Lung (tissue), 12 donors: Measurements from ENCODE around the gene TPI1. TPM values are rescaled to one million over a fixed set of nuclear protein-coding genes. Genes with fewer than 3 reads are reported as not detected.

Source experiments
- ATAC-seq: fragments of 200-7000 bp; cut with Tn5 transposase; one replicate; pipeline ENCODE4 v1.9.1; 2020; ENCODE audit warnings: moderate number of reproducible peaks; ENCODE audit not compliant: insufficient read depth, low FRiP score
- DNase-seq, 3 donors: peaks; one replicate each; pipeline ENCODE4 v3.0.0-alpha.2; 2013 to 2017
- H3K27ac ChIP-seq, 2 donors: one replicate each; pipeline ENCODE4 v1.5.1; 2013; ENCODE audit warnings: mild to moderate bottlenecking in 2 of 2, moderate library complexity in 2 of 2, control low read depth in 1 of 2, inconsistent platforms in 1 of 2, low read depth in 1 of 2, low read length in 1 of 2
- H3K27me3 ChIP-seq, 3 donors: one replicate each; pipeline ENCODE4 v1.5.1; 2013; ENCODE audit warnings: low read length in 2 of 3; ENCODE audit not compliant: control insufficient read depth in 3 of 3, insufficient read depth in 3 of 3
- H3K36me3 ChIP-seq, 4 donors: one replicate each; pipeline ENCODE4 v1.5.1; 2013; ENCODE audit warnings: low read length in 4 of 4, mild to moderate bottlenecking in 1 of 4, moderate library complexity in 1 of 4; ENCODE audit not compliant: control insufficient read depth in 4 of 4, insufficient read depth in 4 of 4
- H3K4me1 ChIP-seq, 5 donors: one replicate each; pipeline ENCODE4 v1.5.1; 2013; ENCODE audit warnings: low read length in 5 of 5, mild to moderate bottlenecking in 2 of 5, moderate library complexity in 1 of 5; ENCODE audit not compliant: control insufficient read depth in 5 of 5, insufficient read depth in 5 of 5
- H3K4me3 ChIP-seq: one replicate; pipeline ENCODE4 v1.5.1; 2013; ENCODE audit warnings: mild to moderate bottlenecking, control low read depth, moderate library complexity
- H3K9ac ChIP-seq, 2 donors: one replicate each; pipeline ENCODE4 v1.5.1; 2013; ENCODE audit warnings: low read length in 2 of 2, control low read depth in 1 of 2; ENCODE audit not compliant: insufficient read depth in 1 of 2
- H3K9me3 ChIP-seq, 4 donors: one replicate each; pipeline ENCODE4 v1.5.1; 2013; ENCODE audit warnings: low read length in 3 of 4, mild to moderate bottlenecking in 1 of 4, moderate library complexity in 1 of 4; ENCODE audit not compliant: control insufficient read depth in 4 of 4, insufficient read depth in 3 of 4
- CTCF ChIP-seq: IDR thresholded peaks from 2 replicates; pipeline ENCODE4 v1.5.1; 2012; ENCODE audit warnings: mild to moderate bottlenecking; ENCODE audit errors: control extremely low read depth, extremely low read depth
- WGBS, 2 donors: extraction: QIAGEN DNeasy Blood & Tissue Kit; methylation state at CpG; one replicate each; pipeline ENCODE4 v1.1.7; 2013; 5-methylcytosine and 5-hydroxymethylcytosine counted together
- polyA plus RNA-seq, 2 donors: library from polyadenylated mRNA; stranded (reverse); fragments of 200-250 nt; gene quantifications; one replicate each; pipeline ENCODE4 v1.2.1, GENCODE V29; 2013
- total RNA-seq, 2 donors: library from RNA; depleted of rRNA in 1 of 2; stranded (reverse); fragments of >200 nt in 1 of 2; gene quantifications; one replicate each; pipeline ENCODE4 v1.2.1, GENCODE V29; 2014 to 2021
- donor health status: control.
- donor health status: control.
- donor health status: Bipolar disorder and iron deficiency.
- donor health status: healthy.
- donor health status: DM: yes; HTN: yes; CAD: no.

Gene TPI1
- total and polyA plus RNA-seq, 4 donors = 256 to 1,097 (median 435) TPM

- ATAC-seq (no peak), DNase-seq (no peak)
- Histone ChIP-seq H3K9ac (no peak overlapping the region), H3K4me1 (no peaks in the 10 kb centered on the region), H3K4me3 (no peak overlapping the region), H3K36me3 (peaks cover 0 to 19% (median 10%) of the 10 kb centered on the region in 4 donors), H3K9me3 (no peaks in the 10 kb centered on the region), H3K27me3 (no peaks in the 10 kb centered on the region), H3K27ac (no peak overlapping the region)
- no peak for TF ChIP-seq CTCF
- 86 to 90% methylated on average over 10 of the region's 10 CpGs for WGBS, 2 donors
Observed at GRCh38 chr12:6839482-6840201, 27.7 kb upstream of the TPI1 start.

- no peak for ATAC-seq
- peaks cover 0 to 19% (median 10%) of the 10 kb centered on the region in 4 donors for H3K36me3 ChIP-seq
- no peaks in the 10 kb centered on the region for H3K27me3 ChIP-seq
- no peak for DNase-seq
- no peaks in the 10 kb centered on the region for H3K9me3 ChIP-seq
- H3K4me3 ChIP-seq = no peak overlapping the region
- 86 to 100% methylated on average over 1 of the region's 1 CpG for WGBS, 2 donors
- H3K9ac ChIP-seq = no peak overlapping the region
- no peak for TF ChIP-seq CTCF
- no peak overlapping the region for H3K27ac ChIP-seq
- H3K4me1 ChIP-seq = no peaks in the 10 kb centered on the region
Observed at GRCh38 chr12:6840330-6840729, 27.0 kb upstream of the TPI1 start.

GRCh38 chr12:6840761-6841515 lies 26.4 kb upstream of the TPI1 start, which contains the start of gene GNB3:
GNB3 (plus strand) TSS chr12:6840925; CDS start chr12:6841288, 363 bp downstream.
- H3K9ac ChIP-seq = no peak within 1 kb of the TSS
- no peaks in the 10 kb centered on the region for H3K4me1 ChIP-seq
- no peaks in the 10 kb centered on the region for H3K27me3 ChIP-seq
- no peak for TF ChIP-seq CTCF
- no peak for DNase-seq
- WGBS, 2 donors = 69 to 77% methylated on average over 24 of the region's 24 CpGs
- peaks cover 0 to 21% (median 11%) of the 10 kb centered on the region in 4 donors for H3K36me3 ChIP-seq
- no peaks in the 10 kb centered on the region for H3K9me3 ChIP-seq
- no peak within 1 kb of the TSS for H3K4me3 ChIP-seq
- ATAC-seq = no peak
- H3K27ac ChIP-seq = no peak within 1 kb of the TSS
